ENCODE results near the gene CCDC195.
"Not testable (repeated sequence)": the region's sequence is repeated elsewhere in the genome, so short reads cannot be mapped to it uniquely, and the experiment has no call there.

Gene CCDC195

DNA sequence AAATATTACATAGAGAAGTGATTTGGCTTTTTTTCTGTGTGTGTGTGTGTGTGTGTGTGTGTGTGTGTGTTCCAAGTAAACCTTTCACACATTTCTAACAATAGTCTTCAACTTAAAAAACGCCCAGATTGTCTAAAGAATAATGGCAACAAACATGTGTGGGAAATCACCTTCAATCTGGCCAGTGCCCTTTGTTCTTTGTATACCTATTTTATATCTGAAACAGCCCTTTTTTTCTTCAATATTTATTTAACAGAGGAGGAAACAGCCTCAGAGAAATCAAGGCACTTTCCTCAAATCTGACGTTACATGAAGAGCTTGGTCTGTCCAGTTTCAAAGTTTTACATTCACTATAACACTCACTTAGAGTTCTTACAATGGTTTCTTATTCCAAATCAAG, 25.3 kb downstream of the CCDC195 start:
- DNase-seq (ENCODE audit: low read depth): no peak

DNA sequence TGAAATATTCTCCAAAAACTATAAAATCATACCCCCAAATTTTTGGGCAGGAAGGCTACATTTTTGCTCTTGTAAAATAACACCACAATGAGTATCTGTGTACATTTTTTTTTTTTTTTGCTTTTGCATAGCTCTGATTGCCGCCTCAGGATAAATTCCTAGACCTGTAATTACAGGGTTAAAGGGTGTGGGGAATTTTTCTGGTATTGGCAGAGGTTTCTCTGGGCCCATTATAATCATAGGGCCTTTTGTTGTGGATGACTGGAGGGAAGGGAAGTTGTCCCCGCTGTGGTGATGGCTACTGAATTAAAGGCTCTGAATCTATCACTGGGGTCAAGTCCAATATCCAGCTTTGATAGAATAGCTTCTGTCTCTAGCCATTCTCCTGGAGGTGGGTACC, 26.6 kb downstream of the CCDC195 start:
- no peak for DNase-seq (ENCODE audit: low read depth)

DNA sequence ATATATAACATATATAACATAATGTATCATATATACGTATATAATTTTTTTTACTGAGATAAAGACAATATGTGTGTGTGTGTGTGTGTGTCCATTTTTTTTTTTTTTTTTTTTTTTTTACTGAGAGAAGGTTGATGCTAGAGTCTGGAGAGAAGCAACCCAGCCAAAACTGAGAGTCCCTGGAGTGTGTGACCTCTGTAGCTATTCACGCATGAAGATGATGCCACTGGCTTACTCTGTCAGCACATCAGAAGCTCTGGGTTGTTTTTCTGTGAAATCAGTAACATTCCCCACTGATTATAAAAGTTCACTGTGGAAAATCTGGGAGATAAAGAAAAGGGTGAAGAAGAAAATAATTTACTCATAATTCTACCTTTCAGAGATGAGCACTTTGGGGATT, 27.2 kb downstream of the CCDC195 start:
- no peak for DNase-seq (ENCODE audit: low read depth)

DNA sequence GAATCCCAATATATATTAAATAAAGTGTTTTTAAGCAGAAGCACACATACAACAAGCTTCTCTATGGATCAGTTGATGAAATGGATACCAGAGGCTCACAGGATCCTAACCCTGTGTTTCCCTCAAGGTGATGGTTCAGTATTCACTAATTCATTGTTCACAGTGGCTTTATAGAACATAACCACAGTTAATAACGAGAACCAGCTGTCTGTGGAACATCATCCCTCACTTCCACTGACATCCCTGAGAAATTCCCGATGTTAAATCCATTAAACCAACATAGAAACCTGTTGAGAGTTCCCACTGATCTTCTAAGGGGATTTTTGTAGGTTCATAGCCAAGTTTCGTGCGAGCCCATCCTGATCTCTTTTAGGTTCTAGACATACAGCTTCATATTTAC, 29.0 kb downstream of the CCDC195 start:
- no peak for DNase-seq (ENCODE audit: low read depth)

DNA sequence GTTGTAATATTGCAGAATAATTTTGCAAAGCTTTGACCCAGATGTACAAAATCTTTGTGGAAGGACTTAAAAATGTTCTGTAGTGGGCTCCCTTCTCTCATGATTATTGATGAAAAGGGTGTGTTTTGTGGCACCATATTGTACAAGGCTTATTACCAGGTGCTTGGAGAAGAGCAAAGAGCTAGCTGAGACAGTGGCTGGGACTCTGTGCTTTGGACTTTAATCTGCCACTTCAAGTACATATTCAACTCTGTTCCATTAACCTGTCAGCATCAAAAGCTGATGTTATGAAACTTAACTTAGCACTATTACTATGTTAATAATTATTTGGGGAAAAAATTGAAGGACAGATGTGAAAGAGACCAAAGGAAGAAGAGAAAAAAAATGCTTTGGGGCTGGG, 31.0 kb downstream of the CCDC195 start:
- DNase-seq (ENCODE audit: low read depth): no peak

DNA sequence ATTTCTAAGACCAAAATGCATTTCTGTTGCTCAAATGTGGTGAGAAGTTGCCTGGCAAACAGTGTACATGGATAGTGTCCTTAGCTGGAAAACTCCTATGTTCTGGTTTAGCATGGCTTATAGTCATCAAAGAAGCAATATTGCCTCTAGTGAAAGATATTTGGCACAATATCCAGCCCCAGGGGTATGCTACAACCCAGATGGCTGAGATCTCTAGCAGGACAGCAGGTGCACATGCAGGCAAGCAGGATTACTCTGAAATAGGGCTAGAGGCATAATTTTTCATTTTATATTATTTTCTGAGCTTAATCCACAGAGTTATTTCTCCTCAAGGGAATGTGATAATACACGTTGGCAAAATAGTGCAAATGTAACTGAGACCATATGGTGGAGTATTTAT, 34.0 kb downstream of the CCDC195 start:
- no peak for DNase-seq (ENCODE audit: low read depth)

DNA sequence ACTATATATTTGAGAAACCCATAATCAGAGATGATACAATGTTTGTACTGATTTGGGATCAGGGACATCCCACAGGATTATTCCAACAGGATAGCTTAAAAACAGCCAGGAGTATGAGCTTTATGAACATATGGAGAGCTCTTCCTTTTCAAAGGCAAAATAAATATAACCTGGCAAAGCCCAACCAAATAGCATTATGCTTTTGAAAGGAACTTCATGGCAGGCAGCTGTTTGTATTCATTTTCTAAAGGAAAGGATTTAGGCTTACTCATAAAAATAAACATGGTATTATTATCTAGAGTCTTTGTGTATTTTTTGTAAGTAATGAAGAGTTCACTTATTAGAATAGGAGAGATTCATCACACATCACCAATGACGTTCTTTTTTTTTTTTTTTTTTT, 44.4 kb downstream of the CCDC195 start:
- no peak for DNase-seq (ENCODE audit: low read depth)

DNA sequence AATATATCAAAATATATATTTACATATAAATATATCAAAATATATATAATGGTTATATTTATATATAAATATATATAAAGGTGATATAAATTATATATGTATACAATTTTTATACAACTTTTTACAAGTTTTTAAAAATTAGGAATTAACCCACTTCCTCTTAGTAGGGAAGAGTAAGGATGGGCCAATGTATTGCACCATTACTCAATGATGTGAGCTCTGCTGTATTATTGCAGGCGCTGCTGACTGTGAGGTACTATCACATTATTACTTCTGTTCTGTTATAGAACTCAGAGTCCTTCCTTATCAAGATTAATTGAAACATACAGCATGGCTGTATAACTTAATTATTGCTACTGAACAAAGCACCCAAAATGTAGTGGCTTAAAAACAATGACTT, 46.0 kb downstream of the CCDC195 start:
- no peak for DNase-seq (ENCODE audit: low read depth)

DNA sequence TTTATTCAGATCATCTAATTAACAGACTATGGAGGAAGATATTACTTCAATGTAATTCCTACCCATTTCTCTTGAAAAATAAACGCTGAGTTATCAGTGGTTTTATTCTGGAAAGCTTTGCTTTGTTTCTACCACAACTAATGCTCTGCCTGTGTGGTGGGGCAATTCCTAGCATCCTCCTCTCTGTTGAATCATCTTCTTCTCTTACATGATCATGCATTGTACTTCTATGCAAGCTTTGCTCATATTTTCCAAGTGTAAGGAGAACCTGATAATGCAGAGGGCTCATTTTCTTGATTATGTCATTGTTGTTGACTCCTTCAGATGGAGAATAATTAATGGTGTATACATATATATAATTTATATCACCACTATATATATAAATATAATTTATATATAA, 46.7 kb downstream of the CCDC195 start:
- DNase-seq (ENCODE audit: low read depth): no peak

DNA sequence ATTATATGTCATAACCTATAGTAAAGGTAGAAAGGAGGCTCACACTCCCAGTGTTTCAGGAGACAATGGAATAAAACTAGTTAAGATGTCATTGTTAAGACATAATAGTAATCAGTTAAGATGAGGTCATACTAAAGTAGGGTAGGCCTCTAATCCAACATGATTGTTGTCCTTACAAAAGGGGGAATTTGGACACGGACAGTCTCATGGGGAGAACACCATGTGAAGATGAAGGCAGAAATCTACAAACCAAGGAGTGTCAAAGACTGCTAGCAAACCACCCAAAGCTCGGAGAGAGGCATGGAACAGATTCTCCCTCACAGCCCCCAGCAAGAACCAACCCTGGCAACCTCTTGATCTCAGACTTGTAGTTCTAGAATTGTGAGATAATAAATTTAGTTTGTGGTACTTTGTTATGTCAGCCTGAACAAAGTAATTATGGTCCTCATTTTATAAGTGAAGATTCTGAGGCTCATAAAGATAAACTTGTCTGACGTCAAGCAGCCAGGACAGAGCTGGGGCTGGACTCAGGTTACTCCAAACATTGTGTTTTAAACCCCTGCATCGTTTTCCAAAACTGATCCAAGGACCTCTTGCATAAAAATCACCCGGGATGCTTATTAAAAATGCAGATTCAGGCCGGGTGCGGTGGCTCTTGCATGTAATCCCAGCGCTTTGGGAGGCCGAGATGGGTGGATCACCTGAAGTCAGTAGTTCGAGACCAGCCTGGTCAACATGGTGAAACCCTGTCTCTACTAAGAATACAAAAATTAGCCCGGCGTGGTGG, 47.8 kb downstream of the CCDC195 start:
- DNase-seq (ENCODE audit: low read depth): no peak

DNA sequence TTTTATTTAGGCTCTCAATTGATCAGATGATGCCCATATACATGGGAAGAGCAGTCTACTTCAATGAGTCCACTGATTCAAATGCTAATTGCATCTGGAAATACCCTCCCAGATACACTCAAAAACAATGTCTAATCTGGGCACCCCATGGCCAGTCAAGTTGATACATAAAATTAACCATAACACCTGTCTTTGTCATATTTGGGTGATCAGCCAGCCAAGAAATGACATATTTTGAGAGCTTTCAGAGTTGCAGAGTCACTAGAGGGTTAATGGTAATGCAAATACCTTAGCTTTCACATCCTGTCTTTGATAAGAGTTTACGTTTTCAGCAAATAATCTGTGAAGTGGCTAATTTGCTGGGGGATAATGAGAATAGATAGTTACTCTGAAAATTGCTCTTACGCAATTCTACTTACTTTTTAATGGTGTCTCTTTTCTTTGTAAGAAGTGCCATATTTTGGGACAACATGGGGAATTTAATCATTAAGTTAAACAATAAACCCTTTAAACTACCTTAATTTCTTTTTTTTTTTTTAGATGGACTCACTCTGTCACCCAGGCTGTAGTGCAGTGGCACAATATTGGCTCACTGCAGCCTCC, 49.1 kb downstream of the CCDC195 start:
- DNase-seq (ENCODE audit: low read depth): no peak

DNA sequence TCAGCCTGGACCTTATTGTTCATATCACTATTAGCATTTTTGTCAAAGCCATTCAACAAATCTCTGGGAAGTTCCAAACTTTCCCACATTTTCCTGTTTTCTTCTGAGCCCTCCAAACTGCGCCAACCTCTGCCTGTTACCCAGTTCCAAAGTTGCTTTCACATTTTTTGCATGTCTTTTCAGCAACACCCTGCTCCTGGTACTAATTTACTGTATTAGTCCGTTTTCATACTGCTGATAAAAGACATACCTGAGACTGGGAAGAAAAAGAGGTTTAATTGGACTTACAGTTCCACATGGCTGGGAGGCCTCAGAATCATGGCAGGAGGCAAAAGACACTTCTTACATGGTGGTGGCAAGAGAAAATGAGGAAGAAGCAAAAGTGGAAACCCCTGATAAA, 52.8 kb downstream of the CCDC195 start:
- not testable (repeated sequence) for DNase-seq (ENCODE audit: low read depth)

DNA sequence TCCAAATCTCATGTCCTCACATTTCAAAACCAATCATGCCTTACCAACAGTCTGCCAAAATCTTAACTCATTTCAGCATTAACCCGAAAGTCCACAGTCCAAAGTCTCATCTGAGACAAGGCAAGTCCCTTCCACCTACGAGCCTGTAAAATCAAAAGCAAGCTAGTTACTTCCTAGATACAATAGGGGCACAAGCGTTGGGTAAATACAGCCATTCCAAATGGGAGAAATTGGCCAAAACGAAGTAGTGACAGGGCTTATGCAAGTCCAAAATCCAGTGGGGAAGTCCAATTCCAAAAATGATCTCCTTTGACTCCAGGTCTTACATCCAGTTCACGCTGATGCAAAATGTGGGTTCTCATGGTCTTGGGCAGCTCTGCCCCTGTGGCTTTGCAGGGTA, 54.5 kb downstream of the CCDC195 start:
- DNase-seq (ENCODE audit: low read depth): not testable (repeated sequence)

DNA sequence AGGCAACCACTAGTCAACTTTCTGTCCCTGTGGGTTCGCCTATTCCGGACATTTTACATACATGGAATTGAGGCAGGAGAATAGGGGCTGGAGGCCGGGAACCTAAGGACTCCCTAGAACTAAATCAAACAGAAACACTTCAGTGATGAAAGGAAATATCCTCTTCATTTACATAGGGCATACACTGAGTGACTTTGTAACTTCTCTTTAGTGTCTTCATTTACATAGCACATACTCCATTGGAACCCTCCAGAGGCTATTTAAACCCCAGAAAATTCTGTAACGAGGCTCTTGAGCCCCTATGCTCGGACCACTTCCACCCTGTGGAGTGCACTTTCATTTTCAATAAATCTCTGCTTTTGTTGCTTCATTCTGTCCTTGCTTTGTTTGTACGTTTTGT, 56.5 kb downstream of the CCDC195 start:
- no peak for DNase-seq (ENCODE audit: low read depth)

DNA sequence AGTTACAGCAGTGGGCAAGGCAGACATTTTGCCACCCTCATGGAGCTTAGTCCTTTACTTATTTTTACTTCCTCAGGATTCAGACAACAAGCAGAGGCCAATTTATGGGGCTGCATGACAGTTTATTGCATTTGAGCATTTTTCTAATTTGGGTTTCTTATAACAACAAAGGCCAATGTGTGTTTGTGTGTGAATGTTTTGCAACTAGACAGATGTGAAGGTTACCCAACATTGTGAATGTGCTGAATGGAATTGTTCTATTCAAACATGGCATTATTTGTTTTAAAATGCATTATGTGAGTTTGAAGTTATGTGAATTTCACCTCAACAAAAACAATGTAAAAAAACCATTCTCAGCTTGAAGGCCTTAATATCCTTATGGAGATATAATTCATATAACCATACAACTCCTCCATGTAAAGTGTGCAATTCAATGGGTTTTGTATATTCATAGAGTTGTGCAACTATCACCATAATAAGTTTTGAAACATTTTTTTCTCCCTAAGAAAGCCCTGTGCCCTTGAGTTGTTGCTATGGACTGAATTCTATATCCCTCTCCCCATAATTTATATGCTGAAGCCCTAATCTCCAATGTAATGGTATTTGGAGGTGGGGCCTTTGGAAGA, 57.3 kb downstream of the CCDC195 start:
- DNase-seq (ENCODE audit: low read depth): no peak

DNA sequence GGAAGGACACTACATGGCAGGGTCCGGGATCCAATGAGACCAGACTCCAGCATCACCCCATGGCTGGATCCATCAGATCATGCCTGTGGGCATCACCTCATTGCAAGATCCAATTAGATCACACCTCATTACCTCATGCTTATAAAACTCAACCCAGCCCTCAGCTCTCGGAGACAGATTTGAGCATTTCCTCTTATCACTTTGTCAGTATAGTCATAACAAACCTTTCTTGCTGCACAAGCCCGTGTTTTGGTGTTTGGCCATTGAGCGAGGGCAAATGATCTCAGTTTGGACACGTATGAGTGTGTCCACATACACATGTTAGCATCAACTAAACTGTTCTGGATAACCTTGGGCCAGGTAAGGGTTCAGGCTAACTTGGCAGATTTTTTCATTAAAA, 58.8 kb downstream of the CCDC195 start:
- no peak for DNase-seq (ENCODE audit: low read depth)

DNA sequence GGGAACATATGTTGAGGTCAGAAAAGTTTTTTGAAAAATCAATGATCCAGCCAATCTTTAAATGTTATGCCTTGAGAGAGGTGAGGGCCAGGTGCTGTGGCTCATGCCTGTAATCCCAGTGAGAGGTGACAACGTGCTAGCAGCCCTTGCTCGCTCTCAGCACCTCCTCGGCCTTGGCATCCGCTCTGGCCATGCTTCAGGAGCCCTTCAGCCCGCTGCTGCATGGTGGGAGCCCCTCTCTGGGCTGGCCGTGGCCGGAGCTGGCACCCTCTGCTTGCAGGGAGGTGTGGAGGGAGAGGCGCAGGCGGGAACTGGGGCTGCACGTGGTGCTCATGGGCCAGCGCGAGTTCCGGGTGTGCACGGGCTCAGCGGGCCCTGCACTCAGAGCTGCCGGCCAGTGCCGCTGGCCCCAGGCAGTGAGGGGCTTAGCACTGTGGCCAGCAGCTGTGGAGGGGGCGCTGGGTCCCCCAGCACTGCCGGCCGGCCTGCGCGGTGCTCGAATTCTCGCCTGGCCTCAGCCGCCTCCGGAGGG, 61.1 kb downstream of the CCDC195 start:
- DNase-seq (ENCODE audit: low read depth): no peak
